HG03139 (cell line): Measurements from ENCODE around the gene OR9Q1.

ENCODE experiments used
- ATAC-seq: cut with Tn5 transposase; IDR thresholded peaks from one replicate; pipeline ENCODE4 v1.9.1; 2021; ENCODE audit not compliant: unreplicated experiment

The OR9Q1 gene

DNA sequence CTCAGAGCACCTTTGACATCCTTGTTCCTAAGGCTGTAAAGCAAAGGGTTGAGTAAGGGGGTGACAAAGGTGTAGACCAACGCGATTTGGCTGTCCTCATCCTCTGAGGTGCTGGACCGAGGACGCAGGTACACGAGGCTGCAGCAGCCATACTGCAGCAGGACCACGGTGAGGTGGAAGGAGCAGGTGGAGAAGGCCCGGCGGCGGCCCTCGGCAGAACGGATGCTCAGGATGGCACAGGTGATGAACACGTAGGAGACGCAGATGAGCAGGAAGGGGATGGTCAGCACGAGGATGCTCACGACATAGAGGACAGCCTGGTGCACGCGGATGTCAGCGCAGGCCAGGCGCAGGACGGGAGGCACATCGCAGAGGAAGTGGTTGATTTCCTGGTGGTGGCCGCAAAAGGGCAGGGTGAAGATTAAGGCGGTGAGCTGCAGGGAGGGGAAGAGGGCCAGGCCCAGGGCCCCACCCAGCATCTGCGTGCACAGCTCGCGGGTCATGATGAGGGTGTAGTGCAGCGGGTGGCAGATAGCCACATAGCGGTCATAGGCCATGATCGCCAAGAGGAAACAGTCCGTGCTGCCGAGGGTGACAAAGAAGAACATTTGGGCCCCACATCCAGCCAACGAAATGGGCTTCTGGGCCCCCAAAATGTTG lies 204.4 kb downstream of the OR9Q1 start:
- ATAC-seq: no peak
